SKM-1 treated with dmso at 0.1 percent for 144 hours (cell line): ENCODE measurements around the gene SULT1A1.
"Not testable (repeated sequence)": the region's sequence is repeated elsewhere in the genome, so short reads cannot be mapped to it uniquely, and the experiment has no call there.

Experiments used
- DNase-seq: peaks from one replicate; lab custom pipeline; 2025; ENCODE audit not compliant: unreplicated experiment; lab: John Stamatoyannopoulos, UW

Gene SULT1A1

GRCh38 chr16:28609631-28610594 is at the start of gene SULT1A1:
Gene SULT1A1 (minus strand): TSS chr16:28610044. CDS start chr16:28608855, 1,189 bp downstream.
- DNase-seq, result no peak

- not testable (repeated sequence) for DNase-seq
Observed at GRCh38 chr16:28639959-28640358, 30.1 kb upstream of the SULT1A1 start.

- not testable (repeated sequence) for DNase-seq
Observed at GRCh38 chr16:28638359-28638758, 28.5 kb upstream of the SULT1A1 start.

GRCh38 chr16:28637765-28638164 is 27.9 kb upstream of the SULT1A1 start, which contains the start of gene NPIPB8:
Gene NPIPB8 (plus strand): TSS chr16:28638065. CDS start chr16:28638361, 296 bp downstream.
- DNase-seq, result not testable (repeated sequence)

- DNase-seq, result not testable (repeated sequence)
Observed at GRCh38 chr16:28636093-28636823, 26.4 kb upstream of the SULT1A1 start.

- DNase-seq, result not testable (repeated sequence)
Observed at GRCh38 chr16:28630905-28631304, 21.1 kb upstream of the SULT1A1 start.

GRCh38 chr16:28623172-28623711 is 13.4 kb upstream of the SULT1A1 start:
- no peak for DNase-seq

- DNase-seq, result not testable (repeated sequence)
Observed at GRCh38 chr16:28622532-28623171, 12.8 kb upstream of the SULT1A1 start.

GRCh38 chr16:28621481-28622155 is 11.8 kb upstream of the SULT1A1 start:
- no peak for DNase-seq

GRCh38 chr16:28620316-28620715 is 10.5 kb upstream of the SULT1A1 start:
- DNase-seq, result not testable (repeated sequence)

GRCh38 chr16:28617874-28618273 is 8.0 kb upstream of the SULT1A1 start:
- peak; percentile 62 for DNase-seq

GRCh38 chr16:28616636-28617035 is 6.8 kb upstream of the SULT1A1 start:
- peak; percentile 48 for DNase-seq

- DNase-seq, result not testable (repeated sequence)
Observed at GRCh38 chr16:28616224-28616577, 6.4 kb upstream of the SULT1A1 start.

- not testable (repeated sequence) for DNase-seq
Observed at GRCh38 chr16:28615486-28616223, 5.8 kb upstream of the SULT1A1 start.

- not testable (repeated sequence) for DNase-seq
Observed at GRCh38 chr16:28614561-28614960, 4.7 kb upstream of the SULT1A1 start.

GRCh38 chr16:28613912-28614311 is 4.1 kb upstream of the SULT1A1 start:
- DNase-seq, result not testable (repeated sequence)

- DNase-seq, result not testable (repeated sequence)
Observed at GRCh38 chr16:28612359-28613280, 2.8 kb upstream of the SULT1A1 start.

GRCh38 chr16:28610595-28611191 is 849 bp upstream of the SULT1A1 start:
- no peak for DNase-seq
